ENCODE results near the gene DHX40.
A peak's percentile ranks its signal among the peaks of the same experiment; 100 is the strongest.
"Not testable (repeated sequence)": the region's sequence is repeated elsewhere in the genome, so short reads cannot be mapped to it uniquely, and the experiment has no call there.

DHX40 gene

GRCh38 chr17:59565171-59565958 lies at the start of gene DHX40:
DHX40 (plus strand) TSS chr17:59565610; CDS start chr17:59565672, 62 bp downstream.
- DNase-seq: peak; percentile 96 to 98

GRCh38 chr17:59516451-59516850 lies 49.0 kb upstream of the DHX40 start:
- DNase-seq: no peak

GRCh38 chr17:59519132-59519531 lies 46.3 kb upstream of the DHX40 start:
- DNase-seq: no peak

- no peak for DNase-seq
Observed at GRCh38 chr17:59520251-59520650, 45.2 kb upstream of the DHX40 start.

GRCh38 chr17:59521465-59522126 lies 43.8 kb upstream of the DHX40 start:
- DNase-seq: peak; percentile 64 to 80

- not testable (repeated sequence) for DNase-seq
Observed at GRCh38 chr17:59524930-59525329, 40.5 kb upstream of the DHX40 start.

- no peak for DNase-seq
Observed at GRCh38 chr17:59525668-59526067, 39.7 kb upstream of the DHX40 start.

GRCh38 chr17:59526451-59526850 lies 39.0 kb upstream of the DHX40 start:
- no peak for DNase-seq

GRCh38 chr17:59527325-59527917 lies 38.0 kb upstream of the DHX40 start:
- DNase-seq: no peak

- no peak for DNase-seq
Observed at GRCh38 chr17:59527931-59528330, 37.5 kb upstream of the DHX40 start.

GRCh38 chr17:59530531-59530930 lies 34.9 kb upstream of the DHX40 start:
- no peak for DNase-seq

GRCh38 chr17:59533694-59534093 lies 31.7 kb upstream of the DHX40 start:
- peak; percentile 63 to 76 for DNase-seq

GRCh38 chr17:59534583-59534982 lies 30.8 kb upstream of the DHX40 start:
- peak; percentile 59 to 73 for DNase-seq

- no peak for DNase-seq
Observed at GRCh38 chr17:59538195-59538909, 27.1 kb upstream of the DHX40 start.

GRCh38 chr17:59542960-59543635 lies 22.3 kb upstream of the DHX40 start:
- DNase-seq: peak; percentile 27 to 35

GRCh38 chr17:59545942-59546341 lies 19.5 kb upstream of the DHX40 start:
- no peak for DNase-seq

GRCh38 chr17:59547131-59547915 lies 18.1 kb upstream of the DHX40 start:
- DNase-seq: no peak

GRCh38 chr17:59548985-59549384 lies 16.4 kb upstream of the DHX40 start:
- DNase-seq: not testable (repeated sequence)

- DNase-seq: no peak
Observed at GRCh38 chr17:59550703-59551102, 14.7 kb upstream of the DHX40 start.

- no peak for DNase-seq
Observed at GRCh38 chr17:59558039-59558438, 7.4 kb upstream of the DHX40 start.

- DNase-seq: peak; percentile 41 to 62
Observed at GRCh38 chr17:59558953-59559352, 6.5 kb upstream of the DHX40 start.

- peak; percentile 96 to 98 for DNase-seq
Observed at GRCh38 chr17:59561042-59561441, 4.4 kb upstream of the DHX40 start.

Measured in Kasumi-1 (cell line).